Measurements from ENCODE around the gene TXNL4B. TPM values are rescaled to one million over a fixed set of nuclear protein-coding genes. Genes with fewer than 3 reads are reported as not detected.

TXNL4B gene
- 10 to 100 TPM in 5 of 8 experiments, 1 to 10 TPM in 3; 8.4 to 16.9 (median 12.1) TPM for total RNA-seq

DNA sequence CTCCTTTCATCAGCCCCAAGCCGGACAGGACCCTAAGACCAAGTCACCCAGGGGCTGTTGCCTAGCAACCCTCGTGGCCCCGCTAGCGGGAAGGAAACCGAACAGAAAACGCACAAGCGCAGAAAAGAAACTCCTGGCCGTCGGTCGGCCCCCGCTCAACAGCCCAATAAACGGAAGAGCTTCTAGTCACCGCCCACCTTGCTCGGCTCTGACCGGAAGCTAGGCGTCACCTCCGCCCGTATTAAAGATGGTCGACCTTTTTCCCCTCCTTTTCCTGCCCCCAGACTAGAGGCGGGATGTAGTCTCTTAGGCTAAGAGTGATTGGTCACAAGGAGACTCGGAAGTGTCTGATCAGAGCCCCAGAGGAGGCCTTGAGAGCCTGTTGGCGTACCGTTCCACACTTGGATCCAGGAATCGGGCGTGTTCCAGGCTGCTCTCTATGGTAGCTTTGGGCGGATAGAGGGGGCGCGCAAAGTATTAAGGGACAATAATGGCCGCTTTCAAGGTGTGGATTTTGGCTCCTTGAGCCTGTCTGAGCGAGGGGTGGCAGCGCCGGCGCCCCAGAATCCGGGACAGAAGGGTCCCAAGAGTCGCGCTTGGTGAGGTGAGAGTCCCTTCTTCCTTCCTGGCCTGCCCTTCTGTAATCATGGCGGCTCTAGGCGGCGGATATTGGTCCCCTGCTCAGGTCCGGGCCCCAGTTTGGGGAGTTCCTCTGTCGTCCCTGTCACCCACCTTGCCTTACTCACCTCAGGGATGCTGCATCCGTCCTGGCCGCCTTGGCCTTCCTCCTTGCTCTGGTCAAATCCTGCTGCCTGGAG, at the start of gene TXNL4B, which contains the start of gene DHX38:
Gene TXNL4B, minus strand, starts transcription at position 173 of the 818 bp plus-strand sequence. CDS start 2,871 bp downstream, outside the sequence.
Gene DHX38, plus strand, starts transcription at position 400 of the 818 bp plus-strand sequence. CDS start 2,311 bp downstream, outside the sequence.
- WGBS, 10 experiments, result 0 to 2% (median 0%) methylated on average over 1 to 24 of the region's 43 CpGs; no CpG with 5 or more reads in 3 of the 10 experiments
- ATAC-seq (replicated peaks in 6 of 8), result peak; percentile 94 to 98 (median 96)
- peaks cover 14 to 26% of the 10 kb centered on the region in 2 donors for H3K4me1 ChIP-seq (replicated peaks in 1 of 2)
- in situ Hi-C loops (cut with MboI; ENCODE audit: low pct_unique_long_range_greater_than_20kb in 2 of 9, low sequenced_read_pairs in 9 of 9, unreplicated experiment in 9 of 9), result no loop called here
- H3K27ac ChIP-seq, result peak within 1 kb of the TSS; percentile 91 to 95
- H3K4me3 ChIP-seq, result peak within 1 kb of the TSS; percentile 62 to 89 (median 82)

- in situ Hi-C loops (cut with MboI; ENCODE audit: low pct_unique_long_range_greater_than_20kb in 2 of 9, low sequenced_read_pairs in 9 of 9, unreplicated experiment in 9 of 9), result loop anchor here in 2 of 9 experiments (25.0 kb wide), 2 partner anchors 95 to 320 kb away; no protein-coding TSS in a partner anchor
- no peak for ATAC-seq (replicated peaks in 6 of 8)
- Histone ChIP-seq H3K4me1 (replicated peaks in 1 of 2) (no peaks in the 10 kb centered on the region), H3K4me3 (no peak overlapping the region), H3K27ac (no peak overlapping the region)
- 0 to 100% (median 60%) methylated on average over 1 of the region's 1 CpG; no CpG with 5 or more reads in 1 of the 10 experiments for WGBS, 10 experiments
Observed at GRCh38 chr16:72142476-72142875, 49.1 kb upstream of the TXNL4B start.

DNA sequence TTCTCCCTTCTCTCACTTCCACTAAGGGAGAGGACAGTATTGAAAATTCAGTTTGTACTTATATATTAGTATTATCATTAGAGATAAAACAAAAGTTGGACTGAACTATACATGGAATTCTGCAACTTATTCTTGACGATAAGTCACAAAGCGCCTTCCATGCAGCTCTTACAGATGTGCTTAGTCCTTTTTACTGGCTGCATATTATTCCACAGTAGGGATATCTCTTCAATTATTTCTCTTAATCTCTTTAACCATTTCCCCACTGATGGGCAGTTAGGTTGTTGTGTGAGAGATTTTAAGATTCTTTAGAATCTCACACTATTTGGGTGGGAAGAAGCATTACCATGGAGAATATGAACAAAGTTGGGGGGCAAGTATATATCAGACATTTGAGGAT, 46.5 kb upstream of the TXNL4B start:
- Histone ChIP-seq H3K4me1 (replicated peaks in 1 of 2) (no peaks in the 10 kb centered on the region), H3K27ac (no peak overlapping the region), H3K4me3 (no peak overlapping the region)
- WGBS, 10 experiments, result 90 to 100% (median 95%) methylated on average over 2 of the region's 2 CpGs; no CpG with 5 or more reads in 1 of the 10 experiments
- in situ Hi-C loops (cut with MboI; ENCODE audit: low pct_unique_long_range_greater_than_20kb in 2 of 9, low sequenced_read_pairs in 9 of 9, unreplicated experiment in 9 of 9), result loop anchor here in 2 of 9 experiments (25.0 kb wide), 2 partner anchors 97 to 322 kb away; no protein-coding TSS in a partner anchor
- no peak for ATAC-seq (replicated peaks in 6 of 8)

DNA sequence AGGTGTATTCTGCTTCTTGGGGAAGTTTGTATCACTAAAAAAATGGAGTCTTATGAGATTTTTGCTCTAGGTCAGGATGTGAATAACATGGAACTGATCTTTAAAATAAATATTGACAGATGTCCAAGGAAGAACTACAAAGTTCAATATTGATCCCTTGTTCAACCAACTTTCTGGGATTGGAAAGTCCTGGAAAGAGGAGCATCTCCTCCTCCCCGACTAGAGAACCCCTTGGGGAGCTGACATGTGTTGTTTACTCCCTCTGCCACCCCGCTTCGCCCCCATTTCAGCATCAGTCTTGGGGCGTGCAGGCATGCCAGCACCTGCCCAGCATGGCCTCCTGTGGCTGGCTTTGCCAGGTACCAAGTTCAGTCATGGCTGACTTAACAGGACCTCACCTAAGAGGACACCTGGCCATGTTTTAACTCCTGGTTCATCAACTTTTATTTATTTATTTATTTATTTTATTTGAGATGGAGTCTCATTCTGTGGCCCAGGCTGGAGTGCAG, 44.7 kb upstream of the TXNL4B start:
- 69 to 100% (median 93%) methylated on average over 1 to 4 of the region's 4 CpGs; no CpG with 5 or more reads in 5 of the 10 experiments for WGBS, 10 experiments
- no peak overlapping the region for H3K4me3 ChIP-seq
- H3K27ac ChIP-seq, result no peak overlapping the region
- no peaks in the 10 kb centered on the region for H3K4me1 ChIP-seq (replicated peaks in 1 of 2)
- ATAC-seq (replicated peaks in 6 of 8), result no peak
- in situ Hi-C loops (cut with MboI; ENCODE audit: low pct_unique_long_range_greater_than_20kb in 2 of 9, low sequenced_read_pairs in 9 of 9, unreplicated experiment in 9 of 9), result loop anchor here in 2 of 9 experiments (25.0 kb wide), 2 partner anchors 99 to 324 kb away; no protein-coding TSS in a partner anchor

DNA sequence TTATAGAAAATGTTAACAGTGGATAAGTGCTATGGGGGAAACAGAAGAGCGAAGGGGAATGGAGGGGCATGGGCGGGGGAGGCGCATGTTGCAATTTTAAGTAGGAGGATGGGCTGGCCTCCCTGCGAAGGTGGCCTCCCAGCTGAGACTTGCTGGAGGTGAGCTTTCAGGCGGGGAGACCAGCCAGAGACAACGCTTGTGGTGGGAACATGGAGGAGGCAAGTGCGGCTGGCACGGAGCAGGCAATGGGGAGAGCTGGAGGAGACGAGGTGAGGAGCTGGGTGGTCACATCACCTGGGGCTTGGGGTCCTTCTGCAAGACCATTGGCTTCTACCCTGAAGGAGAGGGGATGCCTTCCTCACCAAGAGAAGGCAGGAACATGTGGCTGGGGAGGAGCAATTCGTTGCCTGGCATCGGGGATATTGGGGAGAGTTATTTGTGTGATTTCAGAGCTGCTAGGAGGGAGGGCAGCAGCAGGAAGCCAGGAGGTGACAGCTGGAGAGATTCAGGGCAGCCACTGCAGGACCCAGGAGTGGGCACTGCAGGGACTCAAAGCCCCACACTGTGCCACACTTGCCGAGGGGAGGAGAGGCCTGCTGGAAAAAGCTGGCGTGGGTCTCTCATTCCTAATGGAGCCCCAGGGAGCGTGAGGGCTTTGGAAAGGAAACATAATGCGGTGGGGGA, 44.1 kb upstream of the TXNL4B start:
- WGBS, 10 experiments, result 40 to 95% (median 74%) methylated on average over 1 to 9 of the region's 15 CpGs; no CpG with 5 or more reads in 2 of the 10 experiments
- ATAC-seq (replicated peaks in 6 of 8), result no peak
- no peak overlapping the region for H3K4me3 ChIP-seq
- no peaks in the 10 kb centered on the region for H3K4me1 ChIP-seq (replicated peaks in 1 of 2)
- in situ Hi-C loops (cut with MboI; ENCODE audit: low pct_unique_long_range_greater_than_20kb in 2 of 9, low sequenced_read_pairs in 9 of 9, unreplicated experiment in 9 of 9), result loop anchor here in 2 of 9 experiments (25.0 kb wide), 2 partner anchors 100 to 325 kb away; no protein-coding TSS in a partner anchor
- no peak overlapping the region for H3K27ac ChIP-seq

DNA sequence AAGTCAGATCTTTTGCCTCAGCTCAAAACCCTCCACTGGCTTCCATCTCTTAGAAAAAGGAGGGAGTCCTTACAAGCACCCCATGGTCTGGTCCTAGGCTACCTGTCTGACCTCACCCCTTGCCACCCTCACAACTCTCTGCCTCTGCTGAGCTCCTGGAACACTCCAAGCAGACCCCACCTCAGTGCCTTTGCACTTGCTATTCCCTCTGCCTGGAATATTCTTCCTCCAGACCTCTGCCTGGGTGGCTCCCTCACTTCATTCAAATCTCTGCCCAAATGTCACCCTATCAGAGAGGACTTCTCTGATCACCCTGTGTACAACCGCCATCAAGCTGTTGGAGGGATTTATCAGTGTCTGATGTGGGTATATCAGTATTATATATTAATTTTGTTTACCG, 41.1 kb upstream of the TXNL4B start:
- in situ Hi-C loops (cut with MboI; ENCODE audit: low pct_unique_long_range_greater_than_20kb in 2 of 9, low sequenced_read_pairs in 9 of 9, unreplicated experiment in 9 of 9), result loop anchor here in 2 of 9 experiments (25.0 kb wide), 2 partner anchors 103 to 328 kb away; no protein-coding TSS in a partner anchor
- Histone ChIP-seq H3K4me1 (replicated peaks in 1 of 2) (no peaks in the 10 kb centered on the region), H3K4me3 (no peak overlapping the region), H3K27ac (no peak overlapping the region)
- WGBS, 10 experiments, result 43 to 93% (median 78%) methylated on average over 1 to 2 of the region's 2 CpGs; no CpG with 5 or more reads in 6 of the 10 experiments
- ATAC-seq (replicated peaks in 6 of 8), result no peak

DNA sequence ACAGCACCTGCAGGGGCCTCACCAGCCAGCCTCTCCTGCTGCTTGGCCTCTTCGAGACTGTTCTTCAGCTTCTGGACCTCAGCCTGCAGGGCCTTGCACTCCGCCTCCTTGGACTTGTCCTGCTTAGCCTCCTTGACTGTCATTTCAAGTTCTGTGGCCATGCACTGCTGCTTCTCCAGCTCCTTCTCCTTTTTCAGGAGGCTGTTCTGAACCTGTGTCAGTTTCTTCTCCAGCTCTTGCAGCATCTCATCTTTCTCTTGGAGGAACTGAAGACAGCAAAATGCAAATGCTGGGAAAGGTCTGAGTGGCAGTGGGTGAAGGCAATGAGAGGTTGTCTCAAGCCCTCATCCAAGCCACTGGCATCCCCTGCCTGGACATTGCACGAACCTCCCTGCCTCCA, 39.3 kb upstream of the TXNL4B start:
- no peaks in the 10 kb centered on the region for H3K4me1 ChIP-seq (replicated peaks in 1 of 2)
- no peak for ATAC-seq (replicated peaks in 6 of 8)
- H3K4me3 ChIP-seq, result no peak overlapping the region
- no peak overlapping the region for H3K27ac ChIP-seq
- 0 to 83% (median 60%) methylated on average over 1 to 2 of the region's 3 CpGs; no CpG with 5 or more reads in 4 of the 10 experiments for WGBS, 10 experiments
- in situ Hi-C loops (cut with MboI; ENCODE audit: low pct_unique_long_range_greater_than_20kb in 2 of 9, low sequenced_read_pairs in 9 of 9, unreplicated experiment in 9 of 9), result loop anchor here in 2 of 9 experiments (25.0 kb wide), 2 partner anchors 105 to 330 kb away; no protein-coding TSS in a partner anchor

DNA sequence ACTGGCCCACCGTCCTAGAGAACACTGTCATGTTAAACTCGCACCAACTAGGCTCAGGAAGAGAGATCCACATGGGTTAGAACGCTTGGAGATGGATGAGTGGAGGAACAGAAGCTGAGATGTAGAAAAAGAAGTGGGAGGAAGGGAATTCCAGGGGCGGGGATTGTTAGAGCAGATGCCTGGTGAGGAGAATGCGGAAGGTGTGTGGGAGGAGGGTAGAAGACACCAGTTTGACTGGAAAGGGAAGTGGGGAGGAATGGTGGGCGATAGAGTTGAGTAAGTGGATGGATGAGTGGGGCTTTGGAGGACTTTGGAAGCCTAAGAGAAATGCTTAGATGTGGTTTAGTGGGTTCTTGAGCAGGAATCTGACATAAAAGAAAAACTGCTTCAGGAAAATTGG, 37.6 kb upstream of the TXNL4B start:
- 28 to 79% (median 71%) methylated on average over 2 to 6 of the region's 6 CpGs for WGBS, 10 experiments
- Histone ChIP-seq H3K4me3 (no peak overlapping the region), H3K27ac (no peak overlapping the region), H3K4me1 (replicated peaks in 1 of 2) (no peaks in the 10 kb centered on the region)
- in situ Hi-C loops (cut with MboI; ENCODE audit: low pct_unique_long_range_greater_than_20kb in 2 of 9, low sequenced_read_pairs in 9 of 9, unreplicated experiment in 9 of 9), result loop anchor here in 2 of 9 experiments (25.0 kb wide), 2 partner anchors 106 to 331 kb away; no protein-coding TSS in a partner anchor
- ATAC-seq (replicated peaks in 6 of 8), result no peak

GRCh38 chr16:72129976-72130656, 36.7 kb upstream of the TXNL4B start:
- WGBS, 10 experiments, result 37 to 100% (median 81%) methylated on average over 1 to 5 of the region's 7 CpGs; no CpG with 5 or more reads in 4 of the 10 experiments
- H3K27ac ChIP-seq, result no peak overlapping the region
- no peak for ATAC-seq (replicated peaks in 6 of 8)
- peaks cover 6 to 7% of the 10 kb centered on the region in 2 donors for H3K4me1 ChIP-seq (replicated peaks in 1 of 2)
- in situ Hi-C loops (cut with MboI; ENCODE audit: low pct_unique_long_range_greater_than_20kb in 2 of 9, low sequenced_read_pairs in 9 of 9, unreplicated experiment in 9 of 9), result loop anchor here in 2 of 9 experiments (25.0 kb wide), 2 partner anchors 107 to 332 kb away; no protein-coding TSS in a partner anchor
- no peak overlapping the region for H3K4me3 ChIP-seq

DNA sequence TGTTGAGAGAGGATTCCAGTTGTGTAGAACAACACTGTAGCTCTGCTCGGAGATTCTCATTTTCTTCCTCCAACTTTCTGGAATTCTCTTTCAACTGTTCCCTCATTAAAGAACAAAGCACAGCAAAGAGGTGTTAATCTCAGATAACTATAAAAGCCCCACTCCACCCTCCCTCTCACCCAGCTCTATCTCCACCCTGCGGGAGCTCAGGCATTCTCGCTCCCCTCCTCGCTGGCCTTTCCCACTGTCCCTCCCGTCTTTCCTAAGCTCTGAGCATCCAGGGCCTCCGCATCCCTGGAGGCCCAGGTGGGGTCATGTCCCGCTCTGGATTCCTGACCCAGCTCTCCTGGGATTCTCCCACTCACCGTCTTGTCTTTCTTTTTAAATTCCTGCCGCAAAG, 35.3 kb upstream of the TXNL4B start:
- H3K4me1 ChIP-seq (replicated peaks in 1 of 2), result peaks cover 9 to 13% of the 10 kb centered on the region in 2 donors
- H3K27ac ChIP-seq, result no peak overlapping the region
- no peak overlapping the region for H3K4me3 ChIP-seq
- ATAC-seq (replicated peaks in 6 of 8), result no peak
- in situ Hi-C loops (cut with MboI; ENCODE audit: low pct_unique_long_range_greater_than_20kb in 2 of 9, low sequenced_read_pairs in 9 of 9, unreplicated experiment in 9 of 9), result loop anchor here in 2 of 9 experiments (25.0 kb wide), 2 partner anchors 109 to 334 kb away; no protein-coding TSS in a partner anchor
- 78 to 100% (median 94%) methylated on average over 1 to 9 of the region's 9 CpGs; no CpG with 5 or more reads in 3 of the 10 experiments for WGBS, 10 experiments

DNA sequence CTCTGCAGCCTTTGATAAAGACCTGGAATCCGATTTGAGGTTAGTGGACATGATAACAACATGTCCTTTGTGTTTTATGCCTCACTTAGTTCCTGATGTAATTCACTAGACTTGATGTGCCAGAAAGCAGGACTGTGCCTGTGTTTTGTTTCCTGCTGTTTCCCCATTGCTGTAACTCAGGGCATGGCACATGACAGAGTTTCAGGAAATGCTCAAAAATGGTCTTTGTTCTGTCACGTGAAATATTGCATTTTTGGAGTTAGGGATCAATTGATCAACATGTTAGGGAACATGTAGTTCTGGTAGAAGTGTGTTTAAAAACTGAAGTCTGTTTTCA, 33.0 kb upstream of the TXNL4B start:
- in situ Hi-C loops (cut with MboI; ENCODE audit: low pct_unique_long_range_greater_than_20kb in 2 of 9, low sequenced_read_pairs in 9 of 9, unreplicated experiment in 9 of 9), result loop anchor here in 2 of 9 experiments (25.0 kb wide), 2 partner anchors 111 to 336 kb away; no protein-coding TSS in a partner anchor
- Histone ChIP-seq H3K27ac (no peak overlapping the region), H3K4me3 (no peak overlapping the region), H3K4me1 (replicated peaks in 1 of 2) (peaks cover 9 to 13% of the 10 kb centered on the region in 2 donors)
- WGBS, 10 experiments, result 10 to 100% (median 36%) methylated on average over 1 to 2 of the region's 2 CpGs; no CpG with 5 or more reads in 4 of the 10 experiments
- no peak for ATAC-seq (replicated peaks in 6 of 8)

Data from motor neuron (in vitro differentiated cells).